HUES64 (cell line): Measurements from ENCODE around the gene FCHO1.

ENCODE experiments used
- H3K27ac ChIP-seq: 2 replicates; pipeline ENCODE4 v1.7.0; 2013; ENCODE audit warnings: low read depth, low read length, inconsistent platforms
- H3K27me3 ChIP-seq: 2 replicates; pipeline ENCODE4 v1.6.1; 2013; ENCODE audit warnings: mild to moderate bottlenecking, low read length; ENCODE audit not compliant: insufficient read depth
- H3K36me3 ChIP-seq: 2 replicates; pipeline ENCODE4 v1.6.1; 2013; ENCODE audit warnings: mild to moderate bottlenecking, low read length; ENCODE audit not compliant: insufficient read depth
- H3K4me1 ChIP-seq: 2 replicates; pipeline ENCODE4 v1.6.1; 2013; ENCODE audit warnings: mild to moderate bottlenecking, low read length, moderate library complexity; ENCODE audit not compliant: insufficient read depth
- H3K4me3 ChIP-seq: 2 replicates; pipeline ENCODE4 v1.5.1; 2013; ENCODE audit warnings: mild to moderate bottlenecking, low read length, moderate library complexity
- H3K9ac ChIP-seq: 2 replicates; pipeline ENCODE4 v1.6.1; 2013; ENCODE audit warnings: mild to moderate bottlenecking, low read depth, low read length
- H3K9me3 ChIP-seq: 2 replicates; pipeline ENCODE4 v1.6.1; 2013; ENCODE audit warnings: low read depth, low read length; ENCODE audit not compliant: insufficient read depth
- WGBS: fragments of 150-250, 120-280 bp; methylation state at CpG from one replicate; pipeline ENCODE4 v1.1.7; 2013; ENCODE audit warnings: missing lambda C conversion rate; 5-methylcytosine and 5-hydroxymethylcytosine counted together

FCHO1 gene

DNA sequence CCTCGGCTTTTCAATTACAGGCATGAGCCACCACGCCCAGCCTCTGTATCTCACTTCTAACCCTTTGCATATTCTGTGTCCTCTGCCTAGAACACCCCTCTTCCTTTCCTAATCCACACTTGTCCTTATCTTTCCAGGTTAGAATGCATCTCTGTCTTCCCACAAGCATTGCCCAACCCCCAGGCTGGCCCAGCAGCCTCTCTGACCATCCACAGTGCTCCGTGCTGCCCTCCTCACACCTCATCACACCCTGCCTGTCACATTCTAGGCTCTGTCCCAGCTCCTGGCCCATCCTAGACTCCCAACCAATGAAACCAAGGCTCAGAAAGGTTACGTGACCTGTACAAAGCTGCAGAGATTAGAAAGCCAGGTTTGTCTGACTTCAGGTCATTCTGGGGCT, 85.3 kb downstream of the FCHO1 start:
- Histone ChIP-seq H3K27me3 (peaks cover 12% of the 10 kb centered on the region; the same call in 1 of the 2 replicates), H3K4me3 (no peak overlapping the region), H3K4me1 (peaks cover 5% of the 10 kb centered on the region), H3K27ac (no peak overlapping the region), H3K9ac (no peak overlapping the region), H3K9me3 (no peaks in the 10 kb centered on the region), H3K36me3 (no peaks in the 10 kb centered on the region)
- 80% methylated on average over 4 of the region's 4 CpGs for WGBS

DNA sequence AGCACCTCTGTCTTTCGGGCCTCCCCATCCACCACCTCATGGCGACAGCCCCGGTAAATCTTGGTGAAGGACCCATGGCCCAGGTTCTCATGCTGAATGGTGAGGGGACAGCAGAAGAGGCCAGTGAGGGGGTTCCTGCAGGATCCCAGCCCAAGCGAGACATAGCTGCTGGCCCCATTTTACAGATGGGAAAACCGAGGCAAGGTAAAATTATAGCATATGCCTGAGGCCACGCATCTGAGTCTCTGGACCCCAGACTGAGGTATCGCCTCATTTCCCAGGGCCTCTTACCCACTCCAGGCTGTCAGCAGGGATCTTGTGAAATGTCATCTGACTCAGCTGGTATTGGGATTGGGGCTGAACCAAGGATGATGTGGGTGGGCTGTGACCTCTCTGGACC, 86.7 kb downstream of the FCHO1 start:
- H3K27ac ChIP-seq, result no peak overlapping the region
- H3K27me3 ChIP-seq, result peaks cover 16% of the 10 kb centered on the region
- no peaks in the 10 kb centered on the region for H3K9me3 ChIP-seq
- WGBS, result 96% methylated on average over 7 of the region's 7 CpGs
- no peaks in the 10 kb centered on the region for H3K36me3 ChIP-seq
- no peak overlapping the region for H3K4me3 ChIP-seq
- no peak overlapping the region for H3K9ac ChIP-seq
- H3K4me1 ChIP-seq, result peaks cover 5% of the 10 kb centered on the region
